GM10266 (cell line): Measurements from ENCODE around the gene TBC1D23.
"Not testable (repeated sequence)": the region's sequence is repeated elsewhere in the genome, so short reads cannot be mapped to it uniquely, and the experiment has no call there.

Experiments
- DNase-seq: peaks from one replicate; pipeline ENCODE4 v3.0.0; 2012; ENCODE audit errors: extremely low spot score
- TF ChIP-seq, protein P1 (sequence below): IDR thresholded peaks from 2 replicates; pipeline ENCODE4 v1.5.1; 2012; ENCODE audit warnings: mild to moderate bottlenecking, low read depth; ENCODE audit not compliant: control insufficient read depth, insufficient read depth; ENCODE audit errors: missing control alignments

The TBC1D23 gene

DNA sequence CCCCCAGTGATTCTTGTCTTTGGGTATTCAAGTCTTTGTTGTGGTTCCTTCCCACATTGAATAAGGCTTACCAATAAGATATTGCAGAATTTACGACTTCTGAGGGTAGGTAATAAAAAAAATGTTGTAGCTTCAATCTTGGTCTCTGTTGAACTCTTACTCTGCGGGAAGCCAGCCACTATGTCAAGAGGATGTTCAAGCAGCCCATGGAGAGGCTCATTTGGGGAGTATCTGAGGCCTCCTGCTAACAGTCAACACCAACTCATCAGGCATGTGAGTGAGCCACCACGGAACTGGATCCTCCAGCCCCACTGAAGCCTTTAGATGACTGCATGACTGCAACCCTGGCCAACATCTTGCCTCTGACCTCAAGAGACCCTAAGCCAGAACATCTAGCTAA, 3.2 kb upstream of the TBC1D23 start:
- no peak for DNase-seq
- TF ChIP-seq, protein P1, sequence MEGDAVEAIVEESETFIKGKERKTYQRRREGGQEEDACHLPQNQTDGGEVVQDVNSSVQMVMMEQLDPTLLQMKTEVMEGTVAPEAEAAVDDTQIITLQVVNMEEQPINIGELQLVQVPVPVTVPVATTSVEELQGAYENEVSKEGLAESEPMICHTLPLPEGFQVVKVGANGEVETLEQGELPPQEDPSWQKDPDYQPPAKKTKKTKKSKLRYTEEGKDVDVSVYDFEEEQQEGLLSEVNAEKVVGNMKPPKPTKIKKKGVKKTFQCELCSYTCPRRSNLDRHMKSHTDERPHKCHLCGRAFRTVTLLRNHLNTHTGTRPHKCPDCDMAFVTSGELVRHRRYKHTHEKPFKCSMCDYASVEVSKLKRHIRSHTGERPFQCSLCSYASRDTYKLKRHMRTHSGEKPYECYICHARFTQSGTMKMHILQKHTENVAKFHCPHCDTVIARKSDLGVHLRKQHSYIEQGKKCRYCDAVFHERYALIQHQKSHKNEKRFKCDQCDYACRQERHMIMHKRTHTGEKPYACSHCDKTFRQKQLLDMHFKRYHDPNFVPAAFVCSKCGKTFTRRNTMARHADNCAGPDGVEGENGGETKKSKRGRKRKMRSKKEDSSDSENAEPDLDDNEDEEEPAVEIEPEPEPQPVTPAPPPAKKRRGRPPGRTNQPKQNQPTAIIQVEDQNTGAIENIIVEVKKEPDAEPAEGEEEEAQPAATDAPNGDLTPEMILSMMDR, result no peak

DNA sequence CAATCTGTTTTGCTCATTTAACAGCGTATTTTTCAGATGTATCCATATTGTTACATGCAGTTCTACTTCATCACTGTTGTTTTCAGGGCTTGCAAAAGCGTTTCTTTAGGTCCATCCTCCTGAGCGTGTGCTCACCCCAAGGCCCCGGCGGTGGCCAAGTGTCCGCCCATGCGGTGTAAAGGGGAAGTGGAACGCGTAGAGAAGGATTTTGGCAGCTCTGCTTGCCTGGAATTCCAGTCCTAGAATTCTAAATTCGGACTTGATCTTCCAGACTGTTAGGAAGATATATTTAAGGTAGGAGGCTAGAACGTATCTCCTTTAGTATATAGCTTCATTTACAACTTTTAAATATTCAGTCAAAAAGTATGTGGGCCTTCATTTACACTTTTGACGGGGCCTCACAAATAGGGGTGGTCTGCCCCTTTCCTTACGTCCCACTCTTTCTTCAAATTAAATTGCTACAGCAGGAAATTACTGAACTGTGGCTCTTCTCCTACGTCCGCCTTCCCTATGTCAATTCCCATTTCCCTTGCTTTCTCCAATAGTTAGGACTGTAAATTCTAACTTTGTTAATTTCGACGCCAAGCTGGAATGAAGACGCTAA, 609 bp upstream of the TBC1D23 start:
- TF ChIP-seq, protein P1, result no peak
- DNase-seq, result no peak

DNA sequence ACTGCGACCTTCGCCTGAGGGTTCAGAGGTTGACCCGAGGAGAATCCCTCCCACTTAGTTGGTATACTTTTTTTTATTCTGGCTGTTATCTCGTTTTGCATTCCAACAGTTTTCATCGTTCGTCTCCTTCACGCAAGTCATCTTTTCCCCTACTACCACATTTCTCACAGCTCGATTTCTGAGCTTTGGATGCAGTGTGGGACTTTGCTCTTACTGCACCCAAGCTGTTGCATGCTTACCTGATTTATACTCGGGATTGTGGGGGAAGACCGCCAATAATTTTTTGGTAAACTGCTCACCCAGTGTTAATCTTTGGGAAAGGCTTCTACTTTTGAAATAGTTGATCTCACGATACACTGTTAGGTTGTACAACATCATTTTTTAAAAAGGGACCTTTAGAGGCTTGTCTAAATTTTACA, 702 bp downstream of the TBC1D23 start:
- no peak for DNase-seq
- TF ChIP-seq, protein P1, result no peak

DNA sequence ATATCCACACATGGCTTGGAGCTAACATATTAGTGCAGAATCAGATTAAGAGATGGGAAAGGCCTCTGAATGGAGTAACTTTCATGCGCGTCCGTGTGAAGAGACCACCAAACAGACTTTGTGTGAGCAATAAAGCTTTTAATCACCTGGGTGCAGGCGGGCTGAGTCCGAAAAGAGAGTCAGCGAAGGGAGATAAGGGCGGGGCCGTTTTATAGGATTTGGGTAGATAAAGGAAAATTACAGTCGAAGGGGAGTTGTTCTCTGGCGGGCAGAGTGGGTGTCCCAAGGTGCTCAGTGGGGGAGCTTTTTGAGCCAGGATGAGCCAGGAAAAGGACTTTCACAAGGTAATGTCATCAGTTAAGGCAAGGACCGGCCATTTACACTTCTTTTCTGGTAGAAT, 2.1 kb downstream of the TBC1D23 start:
- DNase-seq, result not testable (repeated sequence)

DNA sequence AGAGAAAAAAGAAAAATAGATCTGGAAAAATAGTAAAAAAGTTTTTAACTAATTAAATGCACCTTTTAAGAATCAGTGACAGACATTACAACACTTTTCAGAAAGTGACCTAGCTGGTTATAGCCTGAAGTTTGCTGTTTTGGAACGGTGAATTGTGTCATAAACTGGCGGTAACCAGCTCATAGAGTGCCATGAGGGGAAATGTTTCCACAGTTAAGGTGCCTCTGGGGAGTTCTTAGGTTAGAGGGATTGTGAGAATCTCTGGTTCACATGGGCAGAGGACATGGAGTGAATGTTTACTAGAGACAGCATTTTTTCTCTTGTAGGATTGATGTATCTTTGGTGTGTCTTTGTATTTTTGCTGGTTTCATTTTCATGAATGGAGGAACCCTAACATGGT, 2.8 kb downstream of the TBC1D23 start:
- no peak for DNase-seq
- TF ChIP-seq, protein P1, result no peak

DNA sequence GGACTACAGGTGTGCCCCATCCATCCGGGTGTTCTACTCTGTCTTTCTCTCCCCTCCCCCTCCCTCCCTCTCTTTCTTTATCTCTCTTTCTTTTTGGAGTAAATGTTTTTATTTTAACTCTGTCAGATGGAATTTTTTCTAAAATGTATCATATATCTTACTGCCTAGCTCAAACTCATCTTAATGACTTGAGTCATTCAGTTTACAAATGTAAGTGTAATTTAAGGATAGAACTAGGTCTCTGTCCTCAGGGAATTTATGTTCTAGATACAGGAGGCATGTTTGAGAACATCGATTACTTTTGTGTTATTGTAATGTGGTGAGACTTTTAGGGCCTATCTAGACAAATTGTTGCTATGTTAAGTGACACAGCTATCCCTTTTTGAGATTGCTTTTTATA, 3.5 kb downstream of the TBC1D23 start:
- TF ChIP-seq, protein P1, result no peak
- no peak for DNase-seq

DNA sequence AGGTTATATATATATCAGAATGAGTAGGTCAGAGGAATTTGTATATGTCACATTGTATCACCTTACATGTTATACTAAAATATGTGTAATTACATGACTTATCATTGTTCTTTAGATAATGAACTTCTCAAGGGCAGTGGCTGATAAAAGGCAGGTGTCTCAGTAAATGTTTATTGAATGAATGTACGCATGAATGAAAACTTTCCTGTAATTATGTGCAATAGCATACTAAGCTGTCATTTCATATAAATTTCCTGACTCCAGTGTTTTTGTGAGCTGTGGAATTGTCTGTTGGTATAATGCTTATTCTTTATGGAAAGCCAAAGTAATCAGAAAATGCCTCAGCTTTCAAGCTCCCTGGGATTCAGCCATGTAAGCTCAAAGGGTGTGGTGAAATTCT, 4.2 kb downstream of the TBC1D23 start:
- TF ChIP-seq, protein P1, result no peak

DNA sequence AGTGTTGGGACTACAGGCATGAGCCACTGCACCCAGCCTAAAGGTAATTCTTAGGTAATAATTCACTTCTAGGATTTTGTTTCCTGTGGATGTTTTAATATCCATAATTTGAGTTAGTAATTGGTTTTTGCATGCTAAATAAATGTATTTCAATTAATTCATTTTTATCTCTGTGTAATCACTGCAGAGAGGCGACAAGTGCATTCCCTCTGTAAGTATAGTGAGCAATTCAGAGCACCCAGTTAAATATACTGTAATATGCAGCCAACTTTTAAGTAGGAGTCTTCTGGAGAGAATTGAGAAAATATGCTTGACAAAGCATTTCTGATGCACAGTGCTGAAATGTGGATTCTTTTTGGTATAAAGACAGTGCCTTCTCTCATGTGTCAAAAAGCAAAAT, 5.7 kb downstream of the TBC1D23 start:
- no peak for DNase-seq
- TF ChIP-seq, protein P1, result no peak

More for the DNA sequence above, 4.2 kb downstream of the TBC1D23 start:
- DNase-seq, result no peak
